Heart right ventricle (tissue), 16 donors: ENCODE data around the gene PPM1H. TPM values are rescaled to one million over a fixed set of nuclear protein-coding genes. Genes with fewer than 3 reads are reported as not detected.
A peak's percentile ranks its signal among the peaks of the same experiment; 100 is the strongest.

Experiments
- ATAC-seq, 8 donors: fragments of 200-7000 bp; cut with Tn5 transposase; one replicate each; pipeline ENCODE4 v1.9.1; 2020; ENCODE audit warnings: mild to moderate bottlenecking in 8 of 8, moderate library complexity in 8 of 8, moderate number of reproducible peaks in 1 of 8
- DNase-seq, 2 donors: peaks; one replicate each; pipeline ENCODE4 v3.0.0-alpha.2; 2020
- H3K27ac ChIP-seq, 10 donors: fragments of 200-600 bp; sonication (generic) in 2 of 10; one replicate each; pipeline versions ENCODE4 v1.5.0 to v1.8.0; 2020 to 2022; ENCODE audit warnings: mild to moderate bottlenecking in 3 of 10
- H3K27me3 ChIP-seq, 7 donors: fragments of 200-600 bp; one replicate each; pipeline ENCODE4 v1.8.0; 2021 to 2022; ENCODE audit warnings: mild to moderate bottlenecking in 2 of 7
- H3K36me3 ChIP-seq, 9 donors: fragments of 200-600 bp; sonication (generic) in 1 of 9; one replicate each; pipeline versions ENCODE4 v1.5.0 to v1.8.0; 2020 to 2022; ENCODE audit warnings: mild to moderate bottlenecking in 2 of 9
- H3K4me1 ChIP-seq, 9 donors: fragments of 200-600 bp; sonication (generic) in 1 of 9; one replicate each; pipeline versions ENCODE4 v1.5.0 to v1.8.0; 2020 to 2022; ENCODE audit warnings: mild to moderate bottlenecking in 4 of 9
- H3K4me3 ChIP-seq, 10 donors: fragments of 200-600 bp; sonication (generic) in 2 of 10; one replicate each; pipeline versions ENCODE4 v1.5.0 to v1.8.0; 2020 to 2022; ENCODE audit warnings: mild to moderate bottlenecking in 7 of 10, moderate library complexity in 2 of 10
- H3K9me3 ChIP-seq, 11 donors: fragments of 200-600 bp in 10 of 11; sonication (generic) in 2 of 11; one replicate each; pipeline versions ENCODE4 v1.5.0 to v1.8.0; 2013 to 2022; ENCODE audit warnings: mild to moderate bottlenecking in 2 of 11, control low read depth in 1 of 11, moderate library complexity in 1 of 11
- CTCF ChIP-seq, 9 donors: fragments of 200-600 bp; sonication (generic) in 2 of 9; IDR thresholded peaks; one replicate each; pipeline versions ENCODE4 v1.5.0 to v1.8.0; 2021 to 2022; ENCODE audit warnings: antibody characterized with exemption in 9 of 9, mild to moderate bottlenecking in 5 of 9, moderate library complexity in 1 of 9
- WGBS, 2 donors: extraction: QIAGEN DNeasy Blood & Tissue Kit; methylation state at CpG; one replicate each; pipeline ENCODE4 v1.1.7; 2013; ENCODE audit warnings: inconsistent platforms in 1 of 2; 5-methylcytosine and 5-hydroxymethylcytosine counted together
- intact Hi-C, 10 donors: fragments of 100-400 bp; cut with DNase I; formaldehyde crosslinking; loops; one replicate each; pipeline versions ENCODE4 v1.11.1 to v1.14.2; 2022
- polyA plus RNA-seq, 2 donors: library from polyadenylated mRNA; stranded (reverse); fragments of 200-250 nt; gene quantifications; one replicate each; pipeline ENCODE4 v1.2.3, GENCODE V29; 2013
- total RNA-seq, 10 donors: library from RNA; stranded (reverse); fragmentation: NEBNext Ultra II Directional in 3 of 10; extraction: Animal tissue kit (Norgen Biotek cat#: 25700) in 3 of 10; gene quantifications; one replicate each; pipeline versions ENCODE4 v1.2.1 to v1.2.4, GENCODE V29; 2021 to 2023
- donor health status: Arrhythmogenic right ventricular cardiomyopathy.
- donor health status: ischemic (EF 13 %, LVEDD 7.1; RV severe dilation, severe dysfunction).
- donor health status: healthy with polysubstance abuse.
- donor health status: DM: no; HTN: yes; CAD: no.
- donor health status: DM: no; HTN: no; CAD: no.
- donor health status: ischemic (EF 25% LVEDD 6.9; RV normal size, moderate dysfunction).
- donor health status: ischemic (EF 25% LVEDD 5.7; RV mildly dilated, moderate dysfunction).
- donor health status: healthy.
- donor health status: DM: yes; HTN: yes; CAD: no.
- donor health status: Ischemic cardiomyopathy.
- donor health status: ischemic (EF 35%, LVEDD 5.7; RV mildly dilated, moderate dysfunction).
- donor health status: nonischemic (EF 11% LVEDD 7.7; RV severe dilation, severe dysfunction).
- donor health status: DM: yes; HTN: yes; CAD: no.
- donor health status: PGD.
- donor health status: ischemic (EF 29% LVEDD 5.4; RV normal size, mild dysfunction).
- donor health status: nonischemic (EF 23%, LVEDD 6.1; RV moderate dilation, normal function).

PPM1H gene
- total and polyA plus RNA-seq, 12 donors, result 0.62 to 7.1 (median 5.3) TPM

- no peak overlapping the region for H3K4me3 ChIP-seq
- peak overlapping the region in 8 of 10 donors; percentile 59 to 94 (median 86) for H3K27ac ChIP-seq
- TF ChIP-seq CTCF (IDR thresholded peaks at IDR 0.05), result no peak
- H3K36me3 ChIP-seq, result no peaks in the 10 kb centered on the region
- intact Hi-C loops, result loop anchor here in 1 of 10 donors (2.0 kb wide), 1 partner anchor 89 kb away; no protein-coding TSS in a partner anchor
- 35 to 45% methylated on average over 4 of the region's 4 CpGs for WGBS, 2 donors
- no peaks in the 10 kb centered on the region for H3K27me3 ChIP-seq
- ATAC-seq (no peak), DNase-seq (no peak)
- H3K4me1 ChIP-seq, result peaks cover 0 to 79% (median 51%) of the 10 kb centered on the region in 9 donors
- no peaks in the 10 kb centered on the region for H3K9me3 ChIP-seq
Observed at GRCh38 chr12:62787611-62788010, 147.3 kb downstream of the PPM1H start.

- TF ChIP-seq CTCF (IDR thresholded peaks at IDR 0.05), result no peak
- no peaks in the 10 kb centered on the region for H3K36me3 ChIP-seq
- ATAC-seq (no peak), DNase-seq (no peak)
- intact Hi-C loops, result loop anchor here in 1 of 10 donors (2.0 kb wide), 1 partner anchor 88 kb away; no protein-coding TSS in a partner anchor
- H3K4me3 ChIP-seq, result no peak overlapping the region
- no peaks in the 10 kb centered on the region for H3K27me3 ChIP-seq
- H3K9me3 ChIP-seq, result no peaks in the 10 kb centered on the region
- H3K4me1 ChIP-seq, result peaks cover 0 to 73% (median 45%) of the 10 kb centered on the region in 9 donors
- 83 to 84% methylated on average over 6 of the region's 6 CpGs for WGBS, 2 donors
- peak overlapping the region in 9 of 10 donors; percentile 59 to 94 (median 86) for H3K27ac ChIP-seq
Observed at GRCh38 chr12:62787023-62787422, 147.9 kb downstream of the PPM1H start.

- WGBS, 2 donors, result 56% methylated on average over 8 of the region's 8 CpGs
Observed at GRCh38 chr12:62785941-62786559, 148.9 kb downstream of the PPM1H start.

GRCh38 chr12:62784576-62784975, 150.4 kb downstream of the PPM1H start:
- no peaks in the 10 kb centered on the region for H3K9me3 ChIP-seq
- no peak overlapping the region for H3K4me3 ChIP-seq
- TF ChIP-seq CTCF (IDR thresholded peaks at IDR 0.05), result no peak
- H3K27me3 ChIP-seq, result no peaks in the 10 kb centered on the region
- H3K36me3 ChIP-seq, result no peaks in the 10 kb centered on the region
- no peak for DNase-seq
- intact Hi-C loops, result no loop called here
- peak overlapping the region in 7 of 10 donors; percentile 73 to 94 (median 86) for H3K27ac ChIP-seq
- no peak for ATAC-seq
- H3K4me1 ChIP-seq, result peaks cover 0 to 58% (median 36%) of the 10 kb centered on the region in 9 donors
- 78% methylated on average over 4 of the region's 4 CpGs for WGBS, 2 donors

More at GRCh38 chr12:62785941-62786559, 148.9 kb downstream of the PPM1H start:
- DNase-seq, result peak; percentile 27 to 77
- Histone ChIP-seq H3K27ac (peak overlapping the region; percentile 59 to 94 (median 84)), H3K9me3 (no peaks in the 10 kb centered on the region), H3K36me3 (no peaks in the 10 kb centered on the region), H3K4me3 (no peak overlapping the region), H3K4me1 (peaks cover 0 to 68% (median 45%) of the 10 kb centered on the region in 9 donors), H3K27me3 (no peaks in the 10 kb centered on the region)
- intact Hi-C loops, result loop anchor here in 1 of 10 donors (2.0 kb wide), 1 partner anchor 87 kb away; no protein-coding TSS in a partner anchor
- ATAC-seq, result peak; percentile 68 to 93 (median 90)
- TF ChIP-seq CTCF (IDR thresholded peaks at IDR 0.05), result no peak
